K562 (cell line): ENCODE measurements around the gene DGCR2. TPM values are rescaled to one million over a fixed set of nuclear protein-coding genes. Genes with fewer than 3 reads are reported as not detected.

ENCODE experiments used
- ARHGAP35 ChIP-seq: fragments of 450-650 bp; IDR thresholded peaks from 2 replicates; pipeline ENCODE4 v1.6.1; 2018; ENCODE audit not compliant: partially characterized antibody
- BCLAF1 ChIP-seq, 2 experiments: fragments of 450-650 bp in 1 of 2; IDR thresholded peaks; 2 replicates each; pipeline ENCODE4 v1.6.1; 2011 to 2017; ENCODE audit warnings: low read depth in 2 of 2, antibody characterized with exemption in 1 of 2, borderline replicate concordance in 1 of 2, low read length in 1 of 2, mild to moderate bottlenecking in 1 of 2, mixed read lengths in 1 of 2; ENCODE audit not compliant: control insufficient read depth in 1 of 2
- MCM7 ChIP-seq, 2 experiments: fragments of 450-650 bp; IDR thresholded peaks; 2 replicates each; pipeline ENCODE4 v1.6.1; 2016 to 2018
- MEIS2 ChIP-seq: fragments of 450-650 bp; IDR thresholded peaks from 2 replicates; pipeline ENCODE4 v1.6.1; 2014; ENCODE audit warnings: mild to moderate bottlenecking; ENCODE audit not compliant: partially characterized antibody
- MYBL2 ChIP-seq, 2 experiments: fragments of 450-650 bp in 1 of 2; sonication (generic) in 1 of 2; formaldehyde crosslinking in 1 of 2; IDR thresholded peaks; 2 replicates each; pipeline versions ENCODE4 v1.6.1 to v1.8.1; 2017 to 2022; ENCODE audit warnings: borderline replicate concordance in 1 of 2, inconsistent platforms in 1 of 2, low read depth in 1 of 2, mild to moderate bottlenecking in 1 of 2, missing genetic modification reagents in 1 of 2, moderate library complexity in 1 of 2
- NBN ChIP-seq: fragments of 450-650 bp; IDR thresholded peaks from 2 replicates; pipeline ENCODE4 v1.6.1; 2016; ENCODE audit warnings: low read depth, mild to moderate bottlenecking
- POU5F1 ChIP-seq: fragments of 150-350 bp; IDR thresholded peaks from 2 replicates; pipeline ENCODE4 v1.6.1; 2014; ENCODE audit warnings: borderline replicate concordance, low read length, low read depth, mild to moderate bottlenecking; ENCODE audit not compliant: partially characterized antibody
- RAD21 ChIP-seq, 2 experiments: fragments of 250-450 bp in 1 of 2; fragments of 450-650 bp in 1 of 2; sonication (Bioruptor Pico) in 1 of 2; formaldehyde crosslinking in 1 of 2; IDR thresholded peaks in 1 of 2; conservative IDR thresholded peaks in 1 of 2; 2 replicates each; pipeline versions ENCODE4 v1.4.0 to v1.8.0; 2020 to 2022; ENCODE audit warnings: mild to moderate bottlenecking in 2 of 2, moderate library complexity in 1 of 2
- polyA plus RNA-seq, 8 experiments: library from polyadenylated mRNA; depleted of rRNA in 4 of 8; stranded (reverse) in 5 of 8; unstranded in 3 of 8; fragments of >200 nt; fragmentation: Nextera tagmentation in 2 of 8; fragmentation: Illumina TruSeq in 1 of 8; extraction: Ambion mirVana in 2 of 8; extraction: Trizol in 1 of 8; gene quantifications; 2 replicates each; pipeline versions ENCODE4 v1.2.1 to v1.2.3, GENCODE V29; 2011 to 2014; ENCODE audit warnings: inconsistent platforms in 1 of 8, missing spikeins in 1 of 8
- total RNA-seq, 7 experiments: library from RNA; depleted of rRNA in 6 of 7; stranded (reverse); fragments of >200 nt in 6 of 7; fragmentation: Illumina TruSeq in 2 of 7; extraction: Trizol in 2 of 7; gene quantifications; 2 replicates each; pipeline versions ENCODE4 v1.2.1 to v1.2.3, GENCODE V29; 2011 to 2021; ENCODE audit warnings: low replicate concordance in 1 of 7
- TF ChIP-seq, protein P1 (sequence below): fragments of 450-650 bp; IDR thresholded peaks from 2 replicates; pipeline ENCODE4 v1.7.0; 2016; ENCODE audit warnings: borderline replicate concordance
- TF ChIP-seq, protein P2 (sequence below): fragments of 450-650 bp; formaldehyde crosslinking; IDR thresholded peaks from 2 replicates; pipeline ENCODE4 v1.4.0; 2022; ENCODE audit warnings: missing genetic modification characterization
- TF ChIP-seq, protein P3 (sequence below), 2 experiments: fragments of 450-650 bp in 1 of 2; sonication (generic) in 1 of 2; formaldehyde crosslinking in 1 of 2; IDR thresholded peaks in 1 of 2; conservative IDR thresholded peaks in 1 of 2; 2 replicates each; pipeline versions ENCODE4 v1.6.1 to v1.8.1; 2016 to 2023; ENCODE audit warnings: mild to moderate bottlenecking in 2 of 2, moderate library complexity in 2 of 2, inconsistent platforms in 1 of 2, missing genetic modification reagents in 1 of 2
- TF ChIP-seq, protein P4 (sequence below): IDR thresholded peaks from 2 replicates; pipeline ENCODE4 v1.6.1; 2016; ENCODE audit warnings: missing genetic modification characterization, missing compliant biosample characterization

DGCR2 gene
- total and polyA plus RNA-seq, 9 of the 15 experiments (the other 6 are each of a cell fraction or from before 2014, with no cell fraction given): 0.69 to 101 (median 56.4) TPM

DNA sequence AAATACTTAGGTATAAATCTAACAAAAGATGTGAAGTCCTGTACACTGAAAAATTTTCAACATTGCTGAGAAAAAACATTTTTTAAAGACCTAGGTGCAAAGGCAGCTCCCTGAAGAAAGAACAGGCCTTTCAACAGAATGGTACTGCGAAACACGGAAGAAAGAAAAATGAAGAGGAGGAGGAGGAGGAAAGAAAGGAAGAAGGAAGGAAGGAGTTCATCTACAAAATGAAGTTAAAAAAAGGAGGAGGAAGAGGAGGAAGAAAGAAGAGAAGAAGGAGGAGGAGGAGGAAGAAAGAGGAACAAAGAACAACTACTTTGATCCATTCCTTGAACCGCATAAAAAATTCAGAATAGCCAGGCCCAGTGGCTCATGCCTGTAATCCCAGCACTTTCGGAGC lies 29.5 kb downstream of the DGCR2 start (continued):
- TF ChIP-seq BCLAF1 (IDR thresholded peaks at IDR 0.05; ENCODE audit: borderline replicate concordance in 1 of 2, control insufficient read depth in 1 of 2, low read depth in 2 of 2, low read length in 1 of 2) (0 out of 4 replicates have a peak, but pooled peaks of 1 of the 2 experiments have one; percentile 32), MYBL2 (IDR thresholded peaks at IDR 0.05; ENCODE audit: low read depth) (peak; percentile 37; the same call in 1 of the 2 replicates), MYBL2 (CRISPR knock-in tag; IDR thresholded peaks at IDR 0.05; ENCODE audit: borderline replicate concordance) (no peak), POU5F1 (no peak), MCM7 (IDR thresholded peaks at IDR 0.05) (no peak), ARHGAP35 (peak; percentile 52), MEIS2 (no peak), RAD21 (CRISPR knock-in tag; conservative IDR thresholded peaks at IDR 0.05 in 1 of 2, IDR thresholded peaks at IDR 0.05 in 1 of 2) (no peak), NBN (no peak)
- TF ChIP-seq, protein P1, sequence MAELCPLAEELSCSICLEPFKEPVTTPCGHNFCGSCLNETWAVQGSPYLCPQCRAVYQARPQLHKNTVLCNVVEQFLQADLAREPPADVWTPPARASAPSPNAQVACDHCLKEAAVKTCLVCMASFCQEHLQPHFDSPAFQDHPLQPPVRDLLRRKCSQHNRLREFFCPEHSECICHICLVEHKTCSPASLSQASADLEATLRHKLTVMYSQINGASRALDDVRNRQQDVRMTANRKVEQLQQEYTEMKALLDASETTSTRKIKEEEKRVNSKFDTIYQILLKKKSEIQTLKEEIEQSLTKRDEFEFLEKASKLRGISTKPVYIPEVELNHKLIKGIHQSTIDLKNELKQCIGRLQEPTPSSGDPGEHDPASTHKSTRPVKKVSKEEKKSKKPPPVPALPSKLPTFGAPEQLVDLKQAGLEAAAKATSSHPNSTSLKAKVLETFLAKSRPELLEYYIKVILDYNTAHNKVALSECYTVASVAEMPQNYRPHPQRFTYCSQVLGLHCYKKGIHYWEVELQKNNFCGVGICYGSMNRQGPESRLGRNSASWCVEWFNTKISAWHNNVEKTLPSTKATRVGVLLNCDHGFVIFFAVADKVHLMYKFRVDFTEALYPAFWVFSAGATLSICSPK: peak; percentile 71; the same call in 1 of the 2 replicates
- TF ChIP-seq, protein P2, sequence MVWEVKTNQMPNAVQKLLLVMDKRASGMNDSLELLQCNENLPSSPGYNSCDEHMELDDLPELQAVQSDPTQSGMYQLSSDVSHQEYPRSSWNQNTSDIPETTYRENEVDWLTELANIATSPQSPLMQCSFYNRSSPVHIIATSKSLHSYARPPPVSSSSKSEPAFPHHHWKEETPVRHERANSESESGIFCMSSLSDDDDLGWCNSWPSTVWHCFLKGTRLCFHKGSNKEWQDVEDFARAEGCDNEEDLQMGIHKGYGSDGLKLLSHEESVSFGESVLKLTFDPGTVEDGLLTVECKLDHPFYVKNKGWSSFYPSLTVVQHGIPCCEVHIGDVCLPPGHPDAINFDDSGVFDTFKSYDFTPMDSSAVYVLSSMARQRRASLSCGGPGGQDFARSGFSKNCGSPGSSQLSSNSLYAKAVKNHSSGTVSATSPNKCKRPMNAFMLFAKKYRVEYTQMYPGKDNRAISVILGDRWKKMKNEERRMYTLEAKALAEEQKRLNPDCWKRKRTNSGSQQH (CRISPR knock-in tag): 0 out of 2 replicates have a peak, but pooled peaks have one; percentile 33
- TF ChIP-seq, protein P3, sequence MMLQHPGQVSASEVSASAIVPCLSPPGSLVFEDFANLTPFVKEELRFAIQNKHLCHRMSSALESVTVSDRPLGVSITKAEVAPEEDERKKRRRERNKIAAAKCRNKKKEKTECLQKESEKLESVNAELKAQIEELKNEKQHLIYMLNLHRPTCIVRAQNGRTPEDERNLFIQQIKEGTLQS (IDR thresholded peaks at IDR 0.05): no peak
- TF ChIP-seq, protein P3 (CRISPR knock-in tag; conservative IDR thresholded peaks at IDR 0.05): no peak
- TF ChIP-seq, protein P4, sequence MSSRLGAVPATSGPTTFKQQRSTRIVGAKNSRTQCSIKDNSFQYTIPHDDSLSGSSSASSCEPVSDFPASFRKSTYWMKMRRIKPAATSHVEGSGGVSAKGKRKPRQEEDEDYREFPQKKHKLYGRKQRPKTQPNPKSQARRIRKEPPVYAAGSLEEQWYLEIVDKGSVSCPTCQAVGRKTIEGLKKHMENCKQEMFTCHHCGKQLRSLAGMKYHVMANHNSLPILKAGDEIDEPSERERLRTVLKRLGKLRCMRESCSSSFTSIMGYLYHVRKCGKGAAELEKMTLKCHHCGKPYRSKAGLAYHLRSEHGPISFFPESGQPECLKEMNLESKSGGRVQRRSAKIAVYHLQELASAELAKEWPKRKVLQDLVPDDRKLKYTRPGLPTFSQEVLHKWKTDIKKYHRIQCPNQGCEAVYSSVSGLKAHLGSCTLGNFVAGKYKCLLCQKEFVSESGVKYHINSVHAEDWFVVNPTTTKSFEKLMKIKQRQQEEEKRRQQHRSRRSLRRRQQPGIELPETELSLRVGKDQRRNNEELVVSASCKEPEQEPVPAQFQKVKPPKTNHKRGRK: peak; percentile 80
